ENCODE data around the gene FAM170B.

The FAM170B gene

GRCh38 chr10:49117376-49118070 is 16.3 kb downstream of the FAM170B start:
- CTCF ChIA-PET = interaction anchor here (1.3 to 1.7 kb wide), 3 partner anchors 13 to 44 kb away, joined by 3 to 8 read pairs (median 3); no protein-coding TSS in a partner anchor
- no peak overlapping the region for H3K4me3 ChIP-seq (ENCODE audit: low read depth, low read length)
- POLR2A ChIA-PET = no interaction called here
- TF ChIP-seq, protein P1, sequence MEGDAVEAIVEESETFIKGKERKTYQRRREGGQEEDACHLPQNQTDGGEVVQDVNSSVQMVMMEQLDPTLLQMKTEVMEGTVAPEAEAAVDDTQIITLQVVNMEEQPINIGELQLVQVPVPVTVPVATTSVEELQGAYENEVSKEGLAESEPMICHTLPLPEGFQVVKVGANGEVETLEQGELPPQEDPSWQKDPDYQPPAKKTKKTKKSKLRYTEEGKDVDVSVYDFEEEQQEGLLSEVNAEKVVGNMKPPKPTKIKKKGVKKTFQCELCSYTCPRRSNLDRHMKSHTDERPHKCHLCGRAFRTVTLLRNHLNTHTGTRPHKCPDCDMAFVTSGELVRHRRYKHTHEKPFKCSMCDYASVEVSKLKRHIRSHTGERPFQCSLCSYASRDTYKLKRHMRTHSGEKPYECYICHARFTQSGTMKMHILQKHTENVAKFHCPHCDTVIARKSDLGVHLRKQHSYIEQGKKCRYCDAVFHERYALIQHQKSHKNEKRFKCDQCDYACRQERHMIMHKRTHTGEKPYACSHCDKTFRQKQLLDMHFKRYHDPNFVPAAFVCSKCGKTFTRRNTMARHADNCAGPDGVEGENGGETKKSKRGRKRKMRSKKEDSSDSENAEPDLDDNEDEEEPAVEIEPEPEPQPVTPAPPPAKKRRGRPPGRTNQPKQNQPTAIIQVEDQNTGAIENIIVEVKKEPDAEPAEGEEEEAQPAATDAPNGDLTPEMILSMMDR (IDR thresholded peaks at IDR 0.05; ENCODE audit: insufficient read depth, low read length, missing control alignments) = no peak
- DNase-seq (ENCODE audit: low read depth, low spot score) = no peak

DNA sequence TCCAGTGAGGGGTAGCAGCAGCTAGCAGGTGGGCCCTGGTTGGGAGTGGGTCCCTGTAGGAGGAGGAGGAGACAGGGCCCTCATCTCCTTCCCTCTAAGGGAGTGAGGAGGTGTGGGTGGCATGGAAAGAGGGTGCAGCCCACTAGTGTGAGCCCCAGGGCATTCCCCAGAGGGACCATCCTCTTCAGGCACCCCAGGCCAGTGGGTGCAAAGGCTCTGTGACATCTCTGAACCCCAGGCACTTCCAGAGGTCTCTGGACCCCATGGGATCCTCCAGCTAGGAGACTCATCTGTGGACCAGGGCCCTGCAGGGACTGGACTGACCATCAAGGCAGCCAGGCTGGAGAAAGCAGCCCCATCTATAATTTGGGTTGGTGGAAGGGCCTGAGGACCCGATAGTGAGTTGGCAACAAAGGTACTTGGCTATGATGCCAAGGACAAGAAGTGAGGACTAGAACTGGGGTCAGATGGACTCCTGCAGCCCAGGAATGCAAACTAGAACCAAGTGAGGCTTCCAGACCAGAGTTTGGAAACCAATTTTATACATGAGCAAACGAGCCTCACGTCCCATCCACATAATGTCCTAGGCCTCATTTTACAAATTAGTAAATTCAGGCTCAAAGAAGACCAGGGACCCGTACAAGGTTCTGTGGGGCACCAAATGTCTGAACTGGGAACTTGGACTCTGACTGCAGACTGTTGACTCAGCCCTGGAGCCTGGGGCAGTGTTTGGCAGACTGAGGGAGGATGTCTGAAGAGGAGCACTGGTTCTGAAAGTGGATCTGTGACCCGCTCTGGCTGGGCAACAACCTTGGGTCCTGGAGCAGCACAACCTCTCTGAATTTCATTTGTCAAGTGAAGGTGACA is 17.1 kb downstream of the FAM170B start:
- ChIA-PET CTCF (interaction anchor here (1.3 to 1.7 kb wide), 2 partner anchors 14 to 22 kb away, joined by 3 to 8 read pairs; no protein-coding TSS in a partner anchor), POLR2A (no interaction called here)
- TF ChIP-seq, protein P1 (IDR thresholded peaks at IDR 0.05; ENCODE audit: insufficient read depth, low read length, missing control alignments) = no peak
- no peak for DNase-seq (ENCODE audit: low read depth, low spot score)
- no peak overlapping the region for H3K4me3 ChIP-seq (ENCODE audit: low read depth, low read length)

GRCh38 chr10:49115796-49116508 is 17.9 kb downstream of the FAM170B start:
- no peak for DNase-seq (ENCODE audit: low read depth, low spot score)
- peak overlapping the region; percentile 45 for H3K4me3 ChIP-seq (ENCODE audit: low read depth, low read length)
- POLR2A ChIA-PET = no interaction called here
- CTCF ChIA-PET = no interaction called here
- TF ChIP-seq, protein P1 (IDR thresholded peaks at IDR 0.05; ENCODE audit: insufficient read depth, low read length, missing control alignments) = no peak

DNA sequence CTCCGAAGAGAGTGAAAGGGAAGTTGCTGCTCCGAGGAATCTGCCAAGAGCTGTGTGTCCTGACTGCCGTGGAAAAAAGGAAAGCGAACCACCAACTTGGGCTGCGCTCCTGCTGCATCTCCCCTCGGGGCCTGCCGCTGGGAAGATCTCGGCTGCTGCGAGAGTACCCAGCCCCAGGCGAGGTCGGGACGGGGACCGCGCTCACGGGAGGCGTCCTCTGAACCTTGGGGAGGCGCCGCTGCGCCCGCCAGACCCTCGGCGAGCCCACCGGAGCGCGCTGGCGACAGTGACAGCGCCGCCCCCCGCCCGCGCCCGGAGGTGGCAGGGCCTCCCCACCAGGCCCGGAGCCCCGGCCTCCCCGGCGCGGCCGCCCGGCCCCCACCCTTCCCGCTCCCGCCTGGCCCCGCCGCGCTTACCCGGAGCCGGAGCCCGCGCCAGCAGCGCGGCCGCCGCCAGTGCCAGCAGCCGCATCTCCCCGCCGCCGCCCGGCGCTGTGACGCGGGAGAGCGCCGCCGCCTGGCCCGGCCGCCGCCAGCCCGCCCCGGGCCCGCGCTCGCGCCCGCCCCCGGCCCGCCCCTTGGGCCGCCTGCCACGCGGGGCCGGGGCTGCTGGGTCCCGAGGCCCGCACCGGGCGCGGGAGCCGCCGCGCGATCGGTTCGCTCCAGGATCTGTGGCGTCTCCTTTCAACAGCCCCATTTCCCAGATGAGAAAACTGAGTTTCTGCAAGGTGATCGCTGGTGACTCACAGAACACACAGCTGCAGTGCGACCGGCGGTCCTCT is 18.6 kb downstream of the FAM170B start, which contains the start of gene VSTM4:
VSTM4 (minus strand) TSS at position 508 of the 781 bp plus-strand sequence; CDS start at position 471, 37 bp downstream.
- TF ChIP-seq, protein P1 (IDR thresholded peaks at IDR 0.05; ENCODE audit: insufficient read depth, low read length, missing control alignments) = no peak
- ChIA-PET CTCF (interaction anchor here (1.4 kb wide), 1 partner anchor 10 kb away, joined by 5 read pairs; no protein-coding TSS in a partner anchor), POLR2A (no interaction called here)
- DNase-seq (ENCODE audit: low read depth, low spot score) = no peak
- peak within 1 kb of the TSS; percentile 69 for H3K4me3 ChIP-seq (ENCODE audit: low read depth, low read length)

DNA sequence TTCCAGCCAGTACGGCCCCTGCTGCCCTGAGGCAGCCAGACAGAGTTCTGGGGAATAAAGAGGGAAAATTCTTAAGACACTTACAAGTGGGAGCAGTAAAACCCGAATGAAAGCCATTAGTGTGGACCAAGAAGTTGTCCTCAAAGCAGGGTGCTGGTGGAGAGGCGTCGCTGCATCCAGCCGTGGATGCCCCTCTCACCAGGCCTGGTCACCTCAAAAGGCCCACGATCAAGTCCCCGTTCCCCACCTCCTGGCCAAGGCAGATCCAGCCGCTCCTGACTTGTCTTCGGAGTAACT is 19.2 kb downstream of the FAM170B start:
- ChIA-PET CTCF (interaction anchor here (1.4 kb wide), 1 partner anchor 9 kb away, joined by 5 read pairs; no protein-coding TSS in a partner anchor), POLR2A (no interaction called here)
- TF ChIP-seq, protein P1 (IDR thresholded peaks at IDR 0.05; ENCODE audit: insufficient read depth, low read length, missing control alignments) = no peak
- no peak for DNase-seq (ENCODE audit: low read depth, low spot score)
- peak overlapping the region; percentile 69 for H3K4me3 ChIP-seq (ENCODE audit: low read depth, low read length)

Data from AG04449 (cell line).